ENCODE results near the gene ANKRD36C. TPM values are rescaled to one million over a fixed set of nuclear protein-coding genes. Genes with fewer than 3 reads are reported as not detected.
"Not testable (repeated sequence)": the region's sequence is repeated elsewhere in the genome, so short reads cannot be mapped to it uniquely, and the experiment has no call there.

ANKRD36C gene
- total RNA-seq, 1 donor from 2014 or later = 45.0 TPM

DNA sequence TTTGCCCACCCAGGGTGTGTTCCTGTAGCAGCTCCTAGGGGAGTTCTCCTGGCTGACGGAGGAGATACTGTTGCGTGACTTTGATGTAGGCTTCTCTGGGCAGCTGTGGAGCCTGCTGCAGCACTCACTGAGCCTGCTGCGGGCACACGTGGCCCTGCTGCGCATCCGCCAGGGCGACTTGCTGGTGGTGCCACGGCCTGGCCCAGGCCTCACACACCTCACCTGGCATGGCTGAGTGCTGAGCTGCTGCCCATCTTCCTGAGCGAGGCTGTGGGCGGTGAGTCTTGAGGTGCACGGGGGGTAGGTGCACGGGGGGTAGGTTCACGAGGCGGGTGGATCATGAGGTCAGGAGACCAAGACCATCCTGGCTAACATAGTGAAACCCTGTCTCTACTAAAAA, 191.7 kb downstream of the ANKRD36C start:
- DNase-seq (ENCODE audit: low read depth, low spot score) = no peak

DNA sequence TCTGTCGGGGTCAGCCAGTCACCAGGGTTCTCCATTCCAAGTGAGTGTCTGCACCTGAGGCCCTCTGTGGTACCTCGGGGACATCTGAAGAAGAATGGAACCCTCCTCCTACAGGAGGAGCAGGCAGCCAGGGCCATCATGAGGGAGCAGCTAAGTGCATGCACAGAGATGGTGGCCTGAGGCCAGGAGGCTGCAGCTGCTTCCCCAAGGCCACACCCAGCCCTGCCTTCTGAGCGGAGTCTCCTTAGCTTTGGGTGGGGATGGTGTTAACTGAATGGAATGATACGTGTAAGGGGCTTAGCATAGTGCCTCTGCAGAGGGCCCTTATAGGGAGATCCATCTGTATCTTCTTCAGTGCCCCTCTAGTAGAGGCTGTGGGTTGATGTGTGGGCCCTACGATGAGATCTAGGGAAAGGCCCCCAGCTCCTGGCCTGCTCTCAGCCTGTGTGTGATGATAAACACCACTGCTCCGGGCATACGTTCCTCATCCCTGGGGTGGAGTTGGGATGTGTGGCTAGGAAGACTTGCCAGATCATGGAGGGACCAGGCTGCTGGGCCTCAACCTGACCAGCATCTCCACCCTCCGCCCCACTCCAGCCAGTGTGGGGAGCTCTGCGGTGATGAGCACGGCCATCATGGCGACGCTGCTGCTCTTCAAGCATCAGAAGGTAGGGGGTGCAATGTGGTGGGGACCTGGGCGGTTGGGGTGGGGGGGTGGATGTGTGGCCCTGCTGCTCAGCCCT, 192.3 kb downstream of the ANKRD36C start:
- not testable (repeated sequence) for DNase-seq (ENCODE audit: low read depth, low spot score)

- not testable (repeated sequence) for DNase-seq (ENCODE audit: low read depth, low spot score)
These were observed 195.2 kb downstream of the ANKRD36C start for GRCh38 chr2:95796249-95797099.

DNA sequence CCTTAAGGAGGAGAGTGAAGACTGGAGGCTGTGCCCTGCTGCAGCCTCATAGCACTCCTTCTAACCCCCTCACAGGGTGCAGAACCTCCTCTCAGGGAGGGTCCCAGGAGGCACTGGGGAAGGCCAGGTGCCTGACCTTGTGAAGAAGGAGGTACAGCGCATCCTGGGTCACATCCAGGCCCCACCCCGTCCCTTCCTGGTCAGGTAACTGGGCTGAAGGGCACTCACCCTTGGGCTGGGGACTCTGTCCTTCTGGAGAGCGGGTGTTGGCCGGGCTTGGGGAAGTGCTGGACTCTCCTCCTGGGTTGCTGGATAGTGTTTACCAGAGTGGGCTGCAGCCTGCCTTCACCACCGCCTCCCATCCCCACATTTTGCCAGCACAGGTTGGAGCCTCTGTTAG, 197.7 kb downstream of the ANKRD36C start:
- not testable (repeated sequence) for DNase-seq (ENCODE audit: low read depth, low spot score)

DNA sequence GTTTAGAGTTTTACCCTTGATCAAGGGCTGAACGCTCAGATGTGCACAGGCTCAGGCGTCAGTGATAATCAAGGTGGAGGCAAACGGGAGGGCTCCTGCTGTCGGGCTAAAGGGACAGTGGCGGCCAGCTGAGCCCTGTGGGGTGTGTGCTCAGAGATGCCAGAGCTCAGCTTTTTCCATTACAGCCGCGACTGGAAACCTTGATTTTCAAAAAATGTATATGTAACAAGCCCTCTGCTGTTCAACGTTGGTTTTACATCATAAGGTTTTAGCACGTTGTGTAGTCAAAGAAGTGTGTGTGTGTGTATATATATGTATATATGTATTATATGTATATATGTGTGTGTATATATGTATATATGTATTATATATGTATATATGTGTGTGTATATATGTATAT, 201.4 kb downstream of the ANKRD36C start:
- DNase-seq (ENCODE audit: low read depth, low spot score) = not testable (repeated sequence)

- DNase-seq (ENCODE audit: low read depth, low spot score) = not testable (repeated sequence)
These were observed 202.2 kb downstream of the ANKRD36C start for GRCh38 chr2:95789385-95789784.

- DNase-seq (ENCODE audit: low read depth, low spot score) = not testable (repeated sequence)
These were observed 203.0 kb downstream of the ANKRD36C start for GRCh38 chr2:95788642-95789041.

Other genes starting within 250 kb of the ANKRD36C start
- 5.1 and 6.3 TPM in 2 replicates for gene GPAT2, start 43.1 kb upstream of the ANKRD36C start, total RNA-seq
- gene ADRA2B, start 124.7 kb upstream of the ANKRD36C start, total RNA-seq = not detected in 2 replicates
- gene ASTL, start 146.7 kb upstream of the ANKRD36C start, total RNA-seq = 0.07 TPM in 1 of 2 replicates, not detected in the other
- 0.42 and 0.53 TPM in 2 replicates for gene DUSP2, start 153.6 kb upstream of the ANKRD36C start, total RNA-seq
- gene STARD7, start 217.0 kb upstream of the ANKRD36C start, total RNA-seq = 159 and 229 TPM in 2 replicates

All from pulmonary artery endothelial cell (primary cell).